HepG2 (cell line): ENCODE results near the gene NDC1. TPM values are rescaled to one million over a fixed set of nuclear protein-coding genes. Genes with fewer than 3 reads are reported as not detected.

Experiments
- FOXM1 ChIP-seq: sonication (generic); formaldehyde crosslinking; IDR thresholded peaks from 2 replicates; pipeline ENCODE4 v1.5.0; 2020; ENCODE audit warnings: missing genetic modification reagents
- FOXP4 ChIP-seq: sonication (generic); formaldehyde crosslinking; IDR thresholded peaks from 2 replicates; pipeline ENCODE4 v1.4.0; 2020; ENCODE audit warnings: missing genetic modification reagents
- GLI4 ChIP-seq: sonication (generic); formaldehyde crosslinking; IDR thresholded peaks from 2 replicates; pipeline ENCODE4 v1.5.1; 2020; ENCODE audit warnings: missing genetic modification reagents, mild to moderate bottlenecking, moderate library complexity, borderline replicate concordance
- GZF1 ChIP-seq: sonication (generic); formaldehyde crosslinking; IDR thresholded peaks from 2 replicates; pipeline ENCODE4 v1.5.1; 2020; ENCODE audit warnings: mild to moderate bottlenecking, missing genetic modification reagents
- HMG20A ChIP-seq: IDR thresholded peaks from 2 replicates; pipeline ENCODE4 v1.6.1; 2016; ENCODE audit warnings: borderline replicate concordance
- MAFK ChIP-seq, 2 experiments: IDR thresholded peaks in 1 of 2; conservative IDR thresholded peaks in 1 of 2; 2 replicates each; pipeline ENCODE4 v1.6.1; 2011; ENCODE audit warnings: improper control_type of control experiment in 2 of 2, low read length in 2 of 2
- MXI1 ChIP-seq: IDR thresholded peaks from 3 replicates; pipeline ENCODE4 v1.6.1; 2012; ENCODE audit warnings: low read depth, low read length, inconsistent platforms, borderline replicate concordance
- PBX2 ChIP-seq: IDR thresholded peaks from 2 replicates; pipeline ENCODE4 v1.6.1; 2016; ENCODE audit warnings: control low read depth
- RAD51 ChIP-seq: fragments of 450-650 bp; IDR thresholded peaks from 2 replicates; pipeline ENCODE4 v1.6.1; 2016; ENCODE audit warnings: borderline replicate concordance
- RXRB ChIP-seq: IDR thresholded peaks from 2 replicates; pipeline ENCODE4 v1.6.1; 2016; ENCODE audit warnings: borderline replicate concordance, missing genetic modification reagents, missing compliant biosample characterization
- ZBTB3 ChIP-seq: sonication (generic); formaldehyde crosslinking; IDR thresholded peaks from 2 replicates; pipeline ENCODE4 v1.4.0; 2020; ENCODE audit warnings: low read depth, mild to moderate bottlenecking, moderate library complexity, missing genetic modification reagents, borderline replicate concordance
- ZFP37 ChIP-seq: sonication (generic); formaldehyde crosslinking; IDR thresholded peaks from 2 replicates; pipeline ENCODE4 v1.4.0; 2020; ENCODE audit warnings: missing genetic modification reagents, borderline replicate concordance
- ZNF10 ChIP-seq: sonication (generic); formaldehyde crosslinking; IDR thresholded peaks from 2 replicates; pipeline ENCODE4 v1.4.0; 2020; ENCODE audit warnings: mild to moderate bottlenecking, low read depth, missing genetic modification reagents, borderline replicate concordance
- ZNF101 ChIP-seq: sonication (generic); formaldehyde crosslinking; IDR thresholded peaks from 2 replicates; pipeline ENCODE4 v1.4.0; 2020; ENCODE audit warnings: mild to moderate bottlenecking, low read depth, missing genetic modification reagents, borderline replicate concordance
- ZNF333 ChIP-seq: sonication (generic); formaldehyde crosslinking; IDR thresholded peaks from 2 replicates; pipeline ENCODE4 v1.4.0; 2020; ENCODE audit warnings: mild to moderate bottlenecking, missing genetic modification reagents, borderline replicate concordance
- ZNF354B ChIP-seq: sonication (generic); formaldehyde crosslinking; IDR thresholded peaks from 2 replicates; pipeline ENCODE4 v1.8.0; 2022; ENCODE audit warnings: mild to moderate bottlenecking, missing genetic modification reagents
- ZNF382 ChIP-seq: sonication (generic); formaldehyde crosslinking; IDR thresholded peaks from 2 replicates; pipeline ENCODE4 v1.5.0; 2020; ENCODE audit warnings: missing genetic modification reagents, mild to moderate bottlenecking, borderline replicate concordance
- ZNF501 ChIP-seq: sonication (generic); formaldehyde crosslinking; IDR thresholded peaks from 2 replicates; pipeline ENCODE4 v1.5.1; 2020; ENCODE audit warnings: mild to moderate bottlenecking, moderate library complexity, missing genetic modification reagents
- polyA plus RNA-seq, 8 experiments: library from polyadenylated mRNA; depleted of rRNA in 3 of 8; stranded (reverse) in 7 of 8; unstranded in 1 of 8; fragments of >200 nt; fragmentation: Illumina TruSeq in 4 of 8; extraction: Trizol in 4 of 8; gene quantifications; 2 replicates each; pipeline versions ENCODE4 v1.2.1 to v1.2.3, GENCODE V29; 2011 to 2016; ENCODE audit warnings: low read depth in 4 of 8, missing spikeins in 1 of 8, mixed read lengths in 1 of 8; ENCODE audit not compliant: insufficient read depth in 1 of 8
- total RNA-seq, 5 experiments: library from RNA; depleted of rRNA; stranded (reverse); fragments of >200 nt; fragmentation: Illumina TruSeq; extraction: Trizol; gene quantifications; 2 replicates each; pipeline ENCODE4 v1.2.3, GENCODE V29; 2016; ENCODE audit warnings: low read depth in 1 of 5
- TF ChIP-seq, protein P1 (sequence below): sonication (generic); formaldehyde crosslinking; IDR thresholded peaks from 2 replicates; pipeline ENCODE4 v1.4.0; 2020; ENCODE audit warnings: missing genetic modification reagents
- TF ChIP-seq, protein P2 (sequence below): sonication (generic); formaldehyde crosslinking; IDR thresholded peaks from 2 replicates; pipeline ENCODE4 v1.8.0; 2022; ENCODE audit warnings: mild to moderate bottlenecking, missing genetic modification reagents, moderate library complexity
- TF ChIP-seq, protein P3 (sequence below): sonication (generic); formaldehyde crosslinking; IDR thresholded peaks from 2 replicates; pipeline ENCODE4 v1.4.0; 2020; ENCODE audit warnings: mild to moderate bottlenecking, missing genetic modification reagents

The NDC1 gene
- total and polyA plus RNA-seq, 2 of the 13 experiments (the other 11 are each of a cell fraction or from before 2014, with no cell fraction given) = 38.1 to 50.9 TPM

DNA sequence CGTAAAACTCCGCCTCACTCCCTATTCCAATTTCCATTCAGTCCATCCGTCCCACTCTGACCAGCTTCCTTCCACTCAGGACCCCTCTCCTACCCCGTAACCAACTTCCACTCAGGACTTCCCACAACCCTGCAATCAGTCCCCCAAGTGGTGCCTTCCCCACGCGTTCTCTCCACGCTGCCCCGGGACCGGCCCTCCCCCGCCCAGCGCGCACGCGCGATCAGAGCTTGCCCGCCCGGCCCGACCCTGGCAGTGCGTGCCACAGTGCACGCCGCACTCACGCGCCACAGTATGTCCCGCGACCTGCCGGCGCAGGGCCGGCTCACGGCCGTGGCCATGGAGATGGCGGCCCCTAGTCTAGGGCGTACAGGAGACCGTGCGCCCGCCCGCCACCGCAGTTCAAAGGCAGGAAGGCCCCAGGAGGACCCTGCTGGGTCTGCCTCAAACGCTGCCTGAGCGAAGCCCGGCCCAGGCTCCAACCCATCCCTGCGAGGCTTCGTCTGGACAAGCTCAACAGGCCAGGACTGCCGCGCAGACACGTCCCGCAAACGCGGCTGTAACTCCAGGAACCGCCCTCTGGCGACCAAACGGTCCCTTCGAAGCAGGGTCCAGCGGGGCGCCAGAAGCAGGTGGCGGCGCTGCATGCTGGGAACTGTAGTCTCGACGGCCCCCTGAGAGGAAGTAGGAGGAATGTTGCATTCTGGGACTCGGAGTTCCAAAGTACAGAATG is at the start of gene NDC1 (continued):
- TF ChIP-seq FOXP4 = peak; percentile 37
- peak; percentile 100 for TF ChIP-seq ZNF501 (CRISPR knock-in tag)
- no peak for TF ChIP-seq PBX2 (CRISPR knock-in tag)
- TF ChIP-seq ZNF333 = no peak; the same call in 1 of the 2 replicates
- no peak; the same call in 1 of the 2 replicates for TF ChIP-seq ZNF354B
- no peak for TF ChIP-seq GZF1 (CRISPR knock-in tag)
- no peak for TF ChIP-seq ZNF382
- TF ChIP-seq MXI1 = peak; percentile 70; the same call in 2 of the 3 replicates
- TF ChIP-seq, protein P1, sequence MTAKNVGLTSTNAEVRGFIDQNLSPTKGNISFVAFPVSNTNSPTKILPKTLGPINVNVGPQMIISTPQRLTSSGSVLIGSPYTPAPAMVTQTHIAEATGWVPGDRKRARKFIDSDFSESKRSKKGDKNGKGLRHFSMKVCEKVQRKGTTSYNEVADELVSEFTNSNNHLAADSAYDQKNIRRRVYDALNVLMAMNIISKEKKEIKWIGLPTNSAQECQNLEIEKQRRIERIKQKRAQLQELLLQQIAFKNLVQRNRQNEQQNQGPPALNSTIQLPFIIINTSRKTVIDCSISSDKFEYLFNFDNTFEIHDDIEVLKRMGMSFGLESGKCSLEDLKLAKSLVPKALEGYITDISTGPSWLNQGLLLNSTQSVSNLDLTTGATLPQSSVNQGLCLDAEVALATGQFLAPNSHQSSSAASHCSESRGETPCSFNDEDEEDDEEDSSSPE (CRISPR knock-in tag) = peak; percentile 98
- TF ChIP-seq RXRB (CRISPR knock-in tag) = 0 out of 2 replicates have a peak, but pooled peaks have one; percentile 56
- TF ChIP-seq ZNF10 (CRISPR knock-in tag) = no peak
- TF ChIP-seq GLI4 = no peak; the same call in 1 of the 2 replicates
- peak; percentile 76; the same call in 1 of the 2 replicates for TF ChIP-seq ZFP37 (CRISPR knock-in tag)
- TF ChIP-seq FOXM1 (CRISPR knock-in tag) = no peak
- TF ChIP-seq ZBTB3 (CRISPR knock-in tag) = peak; percentile 95
- 0 out of 2 replicates have a peak, but pooled peaks have one; percentile 26 for TF ChIP-seq HMG20A (CRISPR knock-in tag)
- TF ChIP-seq, protein P2, sequence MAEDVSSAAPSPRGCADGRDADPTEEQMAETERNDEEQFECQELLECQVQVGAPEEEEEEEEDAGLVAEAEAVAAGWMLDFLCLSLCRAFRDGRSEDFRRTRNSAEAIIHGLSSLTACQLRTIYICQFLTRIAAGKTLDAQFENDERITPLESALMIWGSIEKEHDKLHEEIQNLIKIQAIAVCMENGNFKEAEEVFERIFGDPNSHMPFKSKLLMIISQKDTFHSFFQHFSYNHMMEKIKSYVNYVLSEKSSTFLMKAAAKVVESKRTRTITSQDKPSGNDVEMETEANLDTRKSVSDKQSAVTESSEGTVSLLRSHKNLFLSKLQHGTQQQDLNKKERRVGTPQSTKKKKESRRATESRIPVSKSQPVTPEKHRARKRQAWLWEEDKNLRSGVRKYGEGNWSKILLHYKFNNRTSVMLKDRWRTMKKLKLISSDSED (CRISPR knock-in tag) = no peak
- TF ChIP-seq, protein P3, sequence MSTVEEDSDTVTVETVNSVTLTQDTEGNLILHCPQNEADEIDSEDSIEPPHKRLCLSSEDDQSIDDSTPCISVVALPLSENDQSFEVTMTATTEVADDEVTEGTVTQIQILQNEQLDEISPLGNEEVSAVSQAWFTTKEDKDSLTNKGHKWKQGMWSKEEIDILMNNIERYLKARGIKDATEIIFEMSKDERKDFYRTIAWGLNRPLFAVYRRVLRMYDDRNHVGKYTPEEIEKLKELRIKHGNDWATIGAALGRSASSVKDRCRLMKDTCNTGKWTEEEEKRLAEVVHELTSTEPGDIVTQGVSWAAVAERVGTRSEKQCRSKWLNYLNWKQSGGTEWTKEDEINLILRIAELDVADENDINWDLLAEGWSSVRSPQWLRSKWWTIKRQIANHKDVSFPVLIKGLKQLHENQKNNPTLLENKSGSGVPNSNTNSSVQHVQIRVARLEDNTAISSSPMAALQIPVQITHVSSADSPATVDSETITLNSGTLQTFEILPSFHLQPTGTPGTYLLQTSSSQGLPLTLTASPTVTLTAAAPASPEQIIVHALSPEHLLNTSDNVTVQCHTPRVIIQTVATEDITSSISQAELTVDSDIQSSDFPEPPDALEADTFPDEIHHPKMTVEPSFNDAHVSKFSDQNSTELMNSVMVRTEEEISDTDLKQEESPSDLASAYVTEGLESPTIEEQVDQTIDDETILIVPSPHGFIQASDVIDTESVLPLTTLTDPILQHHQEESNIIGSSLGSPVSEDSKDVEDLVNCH (CRISPR knock-in tag) = no peak
- no peak for TF ChIP-seq MAFK (conservative IDR thresholded peaks at IDR 0.05 in 1 of 2, IDR thresholded peaks at IDR 0.05 in 1 of 2; ENCODE audit: low read length in 2 of 2)
- no peak for TF ChIP-seq RAD51
- TF ChIP-seq ZNF101 = no peak
